ENCODE results near the gene TTR. TPM values are rescaled to one million over a fixed set of nuclear protein-coding genes. Genes with fewer than 3 reads are reported as not detected.
A peak's percentile ranks its signal among the peaks of the same experiment; 100 is the strongest.

TTR gene
- total RNA-seq, 2 experiments from 2014 or later: not detected

- Mint-ChIP-seq H3K4me3 (no peak overlapping the region), H3K4me1 (ENCODE audit: low read depth) (no peaks in the 10 kb centered on the region), H3K36me3 (ENCODE audit: low read depth) (no peaks in the 10 kb centered on the region), H3K27me3 (ENCODE audit: low read depth) (no peaks in the 10 kb centered on the region), H3K9me3 (no peaks in the 10 kb centered on the region), H3K27ac (no peak overlapping the region)
- no peak for DNase-seq
- CTCF ChIA-PET: no interaction called here
- intact Hi-C loops (cut with micrococcal nuclease): no loop called here
Measured at GRCh38 chr18:31626409-31626808, 34.7 kb downstream of the TTR start.

- intact Hi-C loops (cut with micrococcal nuclease): no loop called here
- no peak overlapping the region for H3K4me3 Mint-ChIP-seq
Measured at GRCh38 chr18:31630549-31630948, 38.9 kb downstream of the TTR start.

GRCh38 chr18:31631526-31631925 lies 39.8 kb downstream of the TTR start:
- no peak for DNase-seq
- H3K27me3 Mint-ChIP-seq (ENCODE audit: low read depth): peaks cover 3% of the 10 kb centered on the region
- peaks cover 14% of the 10 kb centered on the region for H3K4me1 Mint-ChIP-seq (ENCODE audit: low read depth)
- H3K4me3 Mint-ChIP-seq: no peak overlapping the region
- H3K9me3 Mint-ChIP-seq: no peaks in the 10 kb centered on the region
- intact Hi-C loops (cut with micrococcal nuclease): no loop called here
- H3K36me3 Mint-ChIP-seq (ENCODE audit: low read depth): peaks cover 1% of the 10 kb centered on the region
- no peak overlapping the region for H3K27ac Mint-ChIP-seq
- CTCF ChIA-PET: no interaction called here

More at GRCh38 chr18:31630549-31630948, 38.9 kb downstream of the TTR start:
- CTCF ChIA-PET: interaction anchor here (0.6 kb wide), 1 partner anchor 204 kb away, joined by 4 read pairs; no protein-coding TSS in a partner anchor
- Mint-ChIP-seq H3K36me3 (ENCODE audit: low read depth) (no peaks in the 10 kb centered on the region), H3K27ac (no peak overlapping the region), H3K27me3 (ENCODE audit: low read depth) (peaks cover 3% of the 10 kb centered on the region), H3K4me1 (ENCODE audit: low read depth) (peaks cover 14% of the 10 kb centered on the region), H3K9me3 (no peaks in the 10 kb centered on the region)
- DNase-seq: no peak

DNA sequence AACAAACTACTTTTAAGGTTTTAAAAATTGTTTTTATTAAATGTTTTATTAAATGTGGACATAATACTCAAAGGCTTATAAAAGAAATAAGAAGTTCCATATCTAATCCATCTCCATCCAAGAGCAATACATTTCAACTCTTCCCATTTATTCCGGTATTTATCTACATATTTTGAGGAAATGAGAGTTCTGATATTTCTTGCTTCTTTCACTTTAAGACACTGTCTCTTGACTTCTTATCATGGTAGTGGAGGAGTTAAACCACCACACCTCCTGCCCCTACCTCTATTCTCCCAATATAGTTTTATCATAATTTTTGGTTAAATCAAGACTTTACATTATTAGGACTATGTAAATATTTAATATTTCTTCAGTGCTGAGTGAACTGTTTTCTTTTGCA lies 40.7 kb downstream of the TTR start:
- CTCF ChIA-PET: no interaction called here
- Mint-ChIP-seq H3K9me3 (peaks cover 2% of the 10 kb centered on the region), H3K36me3 (ENCODE audit: low read depth) (peaks cover 4% of the 10 kb centered on the region), H3K4me1 (ENCODE audit: low read depth) (peaks cover 14% of the 10 kb centered on the region), H3K27me3 (ENCODE audit: low read depth) (peaks cover 6% of the 10 kb centered on the region), H3K27ac (no peak overlapping the region), H3K4me3 (no peak overlapping the region)
- DNase-seq: no peak
- intact Hi-C loops (cut with micrococcal nuclease): no loop called here

GRCh38 chr18:31633392-31634330 lies 42.0 kb downstream of the TTR start:
- Mint-ChIP-seq H3K27me3 (ENCODE audit: low read depth) (peaks cover 6% of the 10 kb centered on the region), H3K4me1 (ENCODE audit: low read depth) (peaks cover 14% of the 10 kb centered on the region), H3K27ac (no peak overlapping the region), H3K36me3 (ENCODE audit: low read depth) (peaks cover 4% of the 10 kb centered on the region), H3K9me3 (peaks cover 2% of the 10 kb centered on the region), H3K4me3 (no peak overlapping the region)
- DNase-seq: no peak
- CTCF ChIA-PET: interaction anchor here (1.1 kb wide), 1 partner anchor 15 kb away, joined by 4 read pairs; no protein-coding TSS in a partner anchor
- intact Hi-C loops (cut with micrococcal nuclease): no loop called here

- intact Hi-C loops (cut with micrococcal nuclease): no loop called here
- Mint-ChIP-seq H3K27ac (no peak overlapping the region), H3K4me1 (ENCODE audit: low read depth) (peaks cover 14% of the 10 kb centered on the region), H3K9me3 (peaks cover 2% of the 10 kb centered on the region), H3K4me3 (no peak overlapping the region), H3K36me3 (ENCODE audit: low read depth) (peaks cover 4% of the 10 kb centered on the region), H3K27me3 (ENCODE audit: low read depth) (peaks cover 6% of the 10 kb centered on the region)
- DNase-seq: no peak
- CTCF ChIA-PET: interaction anchor here (1.1 kb wide), 1 partner anchor 16 kb away, joined by 4 read pairs; no protein-coding TSS in a partner anchor
Measured at GRCh38 chr18:31634331-31634713, 42.6 kb downstream of the TTR start.

- H3K36me3 Mint-ChIP-seq (ENCODE audit: low read depth): peaks cover 4% of the 10 kb centered on the region
- CTCF ChIA-PET: no interaction called here
- no peak overlapping the region for H3K4me3 Mint-ChIP-seq
- peaks cover 2% of the 10 kb centered on the region for H3K9me3 Mint-ChIP-seq
- peaks cover 6% of the 10 kb centered on the region for H3K27me3 Mint-ChIP-seq (ENCODE audit: low read depth)
- no peak for DNase-seq
- intact Hi-C loops (cut with micrococcal nuclease): no loop called here
- peaks cover 14% of the 10 kb centered on the region for H3K4me1 Mint-ChIP-seq (ENCODE audit: low read depth)
- no peak overlapping the region for H3K27ac Mint-ChIP-seq
Measured at GRCh38 chr18:31636387-31636786, 44.7 kb downstream of the TTR start.

GRCh38 chr18:31637445-31637844 lies 45.8 kb downstream of the TTR start:
- CTCF ChIA-PET: interaction anchor here (0.6 kb wide), 1 partner anchor 120 kb away, joined by 5 read pairs; no protein-coding TSS in a partner anchor
- Mint-ChIP-seq H3K4me1 (ENCODE audit: low read depth) (peaks cover 14% of the 10 kb centered on the region), H3K4me3 (no peak overlapping the region), H3K27me3 (ENCODE audit: low read depth) (peaks cover 6% of the 10 kb centered on the region), H3K36me3 (ENCODE audit: low read depth) (peaks cover 4% of the 10 kb centered on the region), H3K9me3 (peaks cover 2% of the 10 kb centered on the region), H3K27ac (no peak overlapping the region)
- no peak for DNase-seq
- intact Hi-C loops (cut with micrococcal nuclease): no loop called here

GRCh38 chr18:31643003-31643402 lies 51.3 kb downstream of the TTR start:
- no peak for DNase-seq
- Mint-ChIP-seq H3K27ac (no peak overlapping the region), H3K4me1 (ENCODE audit: low read depth) (peaks cover 11% of the 10 kb centered on the region), H3K9me3 (no peaks in the 10 kb centered on the region), H3K27me3 (ENCODE audit: low read depth) (no peaks in the 10 kb centered on the region), H3K4me3 (no peak overlapping the region), H3K36me3 (ENCODE audit: low read depth) (no peaks in the 10 kb centered on the region)
- intact Hi-C loops (cut with micrococcal nuclease): no loop called here
- CTCF ChIA-PET: no interaction called here

DNA sequence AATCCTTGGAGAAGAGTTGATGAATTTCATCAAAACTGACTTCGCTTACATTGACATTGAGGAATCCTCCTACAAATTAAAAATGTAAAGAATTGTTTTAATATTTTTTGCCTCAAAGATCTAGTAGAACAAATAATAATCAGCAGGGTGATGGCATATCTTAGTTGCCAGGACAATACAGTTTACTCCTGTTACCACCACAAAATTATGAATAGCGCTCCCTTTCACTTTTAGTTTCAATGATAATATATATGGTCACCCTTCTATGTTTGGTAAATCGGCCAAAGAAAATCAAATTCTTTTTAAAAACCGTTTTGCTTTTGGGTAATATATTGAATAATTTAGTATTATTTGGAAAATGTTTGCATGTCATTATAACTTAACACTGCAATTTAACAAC lies 53.7 kb downstream of the TTR start:
- peaks cover 11% of the 10 kb centered on the region for H3K4me1 Mint-ChIP-seq (ENCODE audit: low read depth)
- intact Hi-C loops (cut with micrococcal nuclease): no loop called here
- DNase-seq: no peak
- H3K27ac Mint-ChIP-seq: no peak overlapping the region
- H3K36me3 Mint-ChIP-seq (ENCODE audit: low read depth): no peaks in the 10 kb centered on the region
- no peak overlapping the region for H3K4me3 Mint-ChIP-seq
- peaks cover 2% of the 10 kb centered on the region for H3K27me3 Mint-ChIP-seq (ENCODE audit: low read depth)
- CTCF ChIA-PET: interaction anchor here (0.9 to 1.5 kb wide), 3 partner anchors 14 to 39 kb away, joined by 4 to 5 read pairs (median 5); partner anchors contain the start of gene B4GALT6
- H3K9me3 Mint-ChIP-seq: no peaks in the 10 kb centered on the region

DNA sequence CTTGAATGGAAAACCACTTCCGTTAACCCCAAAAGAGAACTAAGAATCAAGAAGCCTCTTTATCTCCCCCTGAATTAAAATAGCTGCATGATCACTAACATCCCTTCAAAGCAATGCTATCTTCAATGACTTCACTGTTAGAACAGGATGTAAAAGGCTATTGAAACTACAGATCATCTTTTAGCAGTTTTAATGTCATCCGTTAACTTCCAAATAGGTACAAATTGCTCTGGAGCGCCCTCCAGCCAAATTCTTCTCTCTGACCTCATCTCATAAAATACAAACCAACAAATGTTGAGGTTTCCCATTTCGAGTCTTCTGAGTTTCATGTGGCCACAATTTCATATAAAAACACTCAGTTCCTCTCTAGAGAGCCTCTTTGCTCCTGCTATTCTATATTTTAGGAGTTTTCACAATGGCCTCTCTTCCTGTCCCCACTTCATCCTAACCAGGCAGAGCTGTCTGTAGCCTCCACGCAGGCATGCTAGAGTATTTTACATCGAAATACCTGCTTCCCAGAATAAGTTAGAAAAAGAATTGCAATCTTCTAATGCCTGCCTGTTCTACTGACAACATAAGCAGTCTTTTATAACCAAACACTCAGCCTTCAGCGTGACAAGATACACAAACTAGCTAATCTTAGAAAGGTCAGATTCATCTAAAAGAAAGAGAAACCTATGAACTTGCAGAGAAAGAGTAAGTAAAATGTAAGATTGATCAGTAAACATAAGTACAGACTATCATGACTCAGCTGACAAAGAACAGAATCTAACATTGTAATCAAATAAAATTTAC lies 54.9 kb downstream of the TTR start:
- no peak overlapping the region for H3K4me3 Mint-ChIP-seq
- peak; percentile 24 for DNase-seq

GRCh38 chr18:31647127-31647753 lies 55.6 kb downstream of the TTR start:
- Mint-ChIP-seq H3K4me3 (no peak overlapping the region), H3K36me3 (ENCODE audit: low read depth) (no peaks in the 10 kb centered on the region), H3K27me3 (ENCODE audit: low read depth) (peaks cover 12% of the 10 kb centered on the region), H3K9me3 (no peaks in the 10 kb centered on the region), H3K27ac (no peak overlapping the region), H3K4me1 (ENCODE audit: low read depth) (peaks cover 11% of the 10 kb centered on the region)
- intact Hi-C loops (cut with micrococcal nuclease): no loop called here
- no peak for DNase-seq
- CTCF ChIA-PET: interaction anchor here (0.9 to 1.2 kb wide), 3 partner anchors 11 to 68 kb away, joined by 3 to 6 read pairs (median 3); no protein-coding TSS in a partner anchor

More for the DNA sequence above, 54.9 kb downstream of the TTR start:
- no peaks in the 10 kb centered on the region for H3K36me3 Mint-ChIP-seq (ENCODE audit: low read depth)
- H3K27me3 Mint-ChIP-seq (ENCODE audit: low read depth): peaks cover 7% of the 10 kb centered on the region
- intact Hi-C loops (cut with micrococcal nuclease): loop anchor here (1.0 kb wide), 1 partner anchor 13 kb away; no protein-coding TSS in a partner anchor
- no peaks in the 10 kb centered on the region for H3K9me3 Mint-ChIP-seq
- H3K4me1 Mint-ChIP-seq (ENCODE audit: low read depth): peaks cover 11% of the 10 kb centered on the region
- H3K27ac Mint-ChIP-seq: no peak overlapping the region
- CTCF ChIA-PET: interaction anchor here (0.9 to 1.5 kb wide), 5 partner anchors 12 to 37 kb away, joined by 3 to 6 read pairs (median 5); partner anchors contain the start of gene B4GALT6

Data from activated naive CD4-positive, alpha-beta T cell treated with anti-CD3 and anti-CD28 coated beads for 36 hours (primary cell).